Astrocyte (in vitro differentiated cells and primary cell): ENCODE data around the gene TTLL8. TPM values are rescaled to one million over a fixed set of nuclear protein-coding genes. Genes with fewer than 3 reads are reported as not detected.

Experiments used
- DNase-seq: peaks from one replicate; pipeline ENCODE4 v3.0.0-alpha.2; 2010; ENCODE audit warnings: low read depth
- FAIRE-seq: peaks from 2 replicates; lab custom pipeline; 2011; peaks lifted over from hg19 to GRCh38; lab: Jason Lieb, UNC
- H2AFZ ChIP-seq: 2 replicates; pipeline ENCODE4 v1.6.0; 2012; ENCODE audit warnings: low read depth, low read length, inconsistent platforms
- H3K27ac ChIP-seq: 2 replicates; pipeline ENCODE4 v1.5.1; 2011; ENCODE audit warnings: low read depth, low read length, inconsistent platforms
- H3K27me3 ChIP-seq: 2 replicates; pipeline ENCODE4 v1.6.0; 2011; ENCODE audit warnings: low read length, inconsistent platforms; ENCODE audit not compliant: insufficient read depth
- H3K36me3 ChIP-seq: 2 replicates; pipeline ENCODE4 v1.5.1; 2011; ENCODE audit warnings: low read length, inconsistent platforms; ENCODE audit not compliant: insufficient read depth
- H3K4me1 ChIP-seq: 2 replicates; pipeline ENCODE4 v1.5.1; 2011; ENCODE audit warnings: low read length, inconsistent platforms; ENCODE audit not compliant: insufficient read depth
- H3K4me2 ChIP-seq: 2 replicates; pipeline ENCODE4 v1.6.0; 2012; ENCODE audit warnings: low read length, inconsistent platforms
- H3K4me3 ChIP-seq: 2 replicates; pipeline ENCODE4 v1.5.1; 2011; ENCODE audit warnings: low read depth, mild to moderate bottlenecking, low read length, inconsistent platforms; ENCODE audit not compliant: insufficient read depth
- H3K79me2 ChIP-seq: 2 replicates; pipeline ENCODE4 v1.6.0; 2012; ENCODE audit warnings: mild to moderate bottlenecking, low read length, inconsistent platforms; ENCODE audit not compliant: insufficient read depth
- H3K9ac ChIP-seq: 2 replicates; pipeline ENCODE4 v1.6.0; 2012; ENCODE audit warnings: mild to moderate bottlenecking, low read length, inconsistent platforms
- H3K9me3 ChIP-seq: 2 replicates; pipeline ENCODE4 v1.5.1; 2012; ENCODE audit warnings: low read depth, mild to moderate bottlenecking, low read length, inconsistent platforms; ENCODE audit not compliant: insufficient read depth
- H4K20me1 ChIP-seq: 2 replicates; pipeline ENCODE4 v1.6.0; 2012; ENCODE audit warnings: low read length, inconsistent platforms; ENCODE audit not compliant: insufficient read depth
- H3K27ac Mint-ChIP-seq: one replicate; pipeline ENCODE4 v1.8.0; 2021; ENCODE audit warnings: mild to moderate bottlenecking, mixed read lengths; ENCODE audit not compliant: unreplicated experiment
- H3K27me3 Mint-ChIP-seq: one replicate; pipeline ENCODE4 v1.8.0; 2021; ENCODE audit warnings: low read depth, mixed read lengths; ENCODE audit not compliant: unreplicated experiment
- H3K36me3 Mint-ChIP-seq: one replicate; pipeline ENCODE4 v1.8.0; 2021; ENCODE audit warnings: low read depth, mixed read lengths; ENCODE audit not compliant: unreplicated experiment
- H3K4me1 Mint-ChIP-seq: one replicate; pipeline ENCODE4 v1.8.0; 2021; ENCODE audit warnings: low read depth, mixed read lengths; ENCODE audit not compliant: unreplicated experiment
- H3K4me3 Mint-ChIP-seq: one replicate; pipeline ENCODE4 v1.8.0; 2021; ENCODE audit warnings: mild to moderate bottlenecking, moderate library complexity, mixed read lengths; ENCODE audit not compliant: unreplicated experiment
- H3K9me3 Mint-ChIP-seq: one replicate; pipeline ENCODE4 v1.8.0; 2021; ENCODE audit warnings: mild to moderate bottlenecking, mixed read lengths; ENCODE audit not compliant: unreplicated experiment
- EZH2 ChIP-seq: IDR thresholded peaks from 2 replicates; pipeline ENCODE4 v1.6.1; 2012; ENCODE audit warnings: mild to moderate bottlenecking, low read length, inconsistent platforms; ENCODE audit not compliant: insufficient read depth
- total RNA-seq: library from RNA; stranded (reverse); gene quantifications from 2 replicates; pipeline ENCODE4 v1.2.1, GENCODE V29; 2021
- TF ChIP-seq, protein P1 (sequence below): IDR thresholded peaks from 2 replicates; pipeline ENCODE4 v1.5.1; 2011; ENCODE audit warnings: low read depth, mild to moderate bottlenecking, inconsistent platforms, low read length, moderate library complexity; ENCODE audit not compliant: insufficient read depth

The TTLL8 gene
- total RNA-seq, 1 donor from 2014 or later, result not detected

- Histone ChIP-seq H3K9me3 (no peaks in the 10 kb centered on the region), H3K4me3 (no peak overlapping the region), H3K36me3 (no peaks in the 10 kb centered on the region), H4K20me1 (no peaks in the 10 kb centered on the region), H3K4me2 (no peak overlapping the region), H2AFZ (no peak overlapping the region), H3K9ac (no peak overlapping the region), H3K27ac (no peak overlapping the region), H3K79me2 (no peaks in the 10 kb centered on the region), H3K4me1 (peaks cover 4% of the 10 kb centered on the region), H3K27me3 (peaks cover 2% of the 10 kb centered on the region)
- DNase-seq (no peak), FAIRE-seq (no peak)
- H3K27me3 Mint-ChIP-seq, result peaks cover 15% of the 10 kb centered on the region
- H3K36me3 Mint-ChIP-seq, result no peaks in the 10 kb centered on the region
- H3K4me1 Mint-ChIP-seq, result peaks cover 7% of the 10 kb centered on the region
- H3K27ac Mint-ChIP-seq, result no peak overlapping the region
- H3K9me3 Mint-ChIP-seq, result peaks cover 7% of the 10 kb centered on the region
- no peak overlapping the region for H3K4me3 Mint-ChIP-seq
- TF ChIP-seq EZH2, result no peak
- TF ChIP-seq, protein P1, sequence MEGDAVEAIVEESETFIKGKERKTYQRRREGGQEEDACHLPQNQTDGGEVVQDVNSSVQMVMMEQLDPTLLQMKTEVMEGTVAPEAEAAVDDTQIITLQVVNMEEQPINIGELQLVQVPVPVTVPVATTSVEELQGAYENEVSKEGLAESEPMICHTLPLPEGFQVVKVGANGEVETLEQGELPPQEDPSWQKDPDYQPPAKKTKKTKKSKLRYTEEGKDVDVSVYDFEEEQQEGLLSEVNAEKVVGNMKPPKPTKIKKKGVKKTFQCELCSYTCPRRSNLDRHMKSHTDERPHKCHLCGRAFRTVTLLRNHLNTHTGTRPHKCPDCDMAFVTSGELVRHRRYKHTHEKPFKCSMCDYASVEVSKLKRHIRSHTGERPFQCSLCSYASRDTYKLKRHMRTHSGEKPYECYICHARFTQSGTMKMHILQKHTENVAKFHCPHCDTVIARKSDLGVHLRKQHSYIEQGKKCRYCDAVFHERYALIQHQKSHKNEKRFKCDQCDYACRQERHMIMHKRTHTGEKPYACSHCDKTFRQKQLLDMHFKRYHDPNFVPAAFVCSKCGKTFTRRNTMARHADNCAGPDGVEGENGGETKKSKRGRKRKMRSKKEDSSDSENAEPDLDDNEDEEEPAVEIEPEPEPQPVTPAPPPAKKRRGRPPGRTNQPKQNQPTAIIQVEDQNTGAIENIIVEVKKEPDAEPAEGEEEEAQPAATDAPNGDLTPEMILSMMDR, result no peak
Observed at GRCh38 chr22:50082197-50082715, 24.2 kb upstream of the TTLL8 start.

GRCh38 chr22:50081426-50082196, 23.5 kb upstream of the TTLL8 start:
- Mint-ChIP-seq H3K9me3 (peaks cover 1% of the 10 kb centered on the region), H3K4me3 (no peak overlapping the region), H3K36me3 (no peaks in the 10 kb centered on the region), H3K4me1 (peaks cover 7% of the 10 kb centered on the region), H3K27me3 (peaks cover 19% of the 10 kb centered on the region), H3K27ac (no peak overlapping the region)
- no peaks in the 10 kb centered on the region for H3K79me2 ChIP-seq
- no peaks in the 10 kb centered on the region for H4K20me1 ChIP-seq
- peaks cover 1% of the 10 kb centered on the region for H3K4me1 ChIP-seq
- H3K9me3 ChIP-seq, result no peaks in the 10 kb centered on the region
- no peak overlapping the region for H3K27ac ChIP-seq
- peaks cover 2% of the 10 kb centered on the region for H3K27me3 ChIP-seq
- no peak for TF ChIP-seq EZH2
- TF ChIP-seq, protein P1, result no peak
- H2AFZ ChIP-seq, result no peak overlapping the region
- H3K36me3 ChIP-seq, result no peaks in the 10 kb centered on the region
- DNase-seq, result no peak
- H3K9ac ChIP-seq, result no peak overlapping the region
- H3K4me3 ChIP-seq, result no peak overlapping the region
- FAIRE-seq, result no peak
- H3K4me2 ChIP-seq, result no peak overlapping the region

DNA sequence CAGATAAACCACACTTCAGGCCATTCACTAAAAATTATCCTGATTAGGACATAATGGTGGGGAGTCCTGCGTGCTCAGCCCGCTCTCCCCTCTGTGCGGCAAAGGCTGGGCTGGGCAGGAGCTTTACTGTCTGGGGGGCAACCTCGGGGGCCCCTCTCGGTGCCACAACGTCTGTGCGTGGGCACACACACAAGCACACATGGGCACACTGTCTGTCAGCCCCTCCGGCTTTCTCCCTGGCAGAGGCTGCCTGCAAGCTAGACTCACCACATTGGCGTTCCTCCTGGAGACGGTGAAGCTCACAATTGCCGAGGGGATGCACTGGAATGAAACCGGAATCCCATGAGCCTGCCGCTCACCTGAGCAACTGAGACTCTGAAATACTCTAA, 22.0 kb upstream of the TTLL8 start:
- no peaks in the 10 kb centered on the region for H3K36me3 ChIP-seq
- TF ChIP-seq, protein P1, result no peak
- TF ChIP-seq EZH2, result no peak
- peaks cover 3% of the 10 kb centered on the region for H3K4me1 Mint-ChIP-seq
- H3K9me3 Mint-ChIP-seq, result no peaks in the 10 kb centered on the region
- no peak for DNase-seq
- no peak overlapping the region for H3K4me3 Mint-ChIP-seq
- H3K36me3 Mint-ChIP-seq, result no peaks in the 10 kb centered on the region
- no peak for FAIRE-seq
- no peak overlapping the region for H3K27ac ChIP-seq
- no peaks in the 10 kb centered on the region for H3K79me2 ChIP-seq
- no peaks in the 10 kb centered on the region for H4K20me1 ChIP-seq
- H3K4me3 ChIP-seq, result no peak overlapping the region
- no peaks in the 10 kb centered on the region for H3K4me1 ChIP-seq
- H3K9me3 ChIP-seq, result no peaks in the 10 kb centered on the region
- peaks cover 19% of the 10 kb centered on the region for H3K27me3 Mint-ChIP-seq
- H3K27ac Mint-ChIP-seq, result no peak overlapping the region
- H3K4me2 ChIP-seq, result no peak overlapping the region
- H3K9ac ChIP-seq, result no peak overlapping the region
- peaks cover 2% of the 10 kb centered on the region for H3K27me3 ChIP-seq
- no peak overlapping the region for H2AFZ ChIP-seq
